ENCODE data around the gene OTOP1.

GRCh38 chr4:4260185-4260751 lies 33.5 kb upstream of the OTOP1 start:
- TF ChIP-seq, protein P1, sequence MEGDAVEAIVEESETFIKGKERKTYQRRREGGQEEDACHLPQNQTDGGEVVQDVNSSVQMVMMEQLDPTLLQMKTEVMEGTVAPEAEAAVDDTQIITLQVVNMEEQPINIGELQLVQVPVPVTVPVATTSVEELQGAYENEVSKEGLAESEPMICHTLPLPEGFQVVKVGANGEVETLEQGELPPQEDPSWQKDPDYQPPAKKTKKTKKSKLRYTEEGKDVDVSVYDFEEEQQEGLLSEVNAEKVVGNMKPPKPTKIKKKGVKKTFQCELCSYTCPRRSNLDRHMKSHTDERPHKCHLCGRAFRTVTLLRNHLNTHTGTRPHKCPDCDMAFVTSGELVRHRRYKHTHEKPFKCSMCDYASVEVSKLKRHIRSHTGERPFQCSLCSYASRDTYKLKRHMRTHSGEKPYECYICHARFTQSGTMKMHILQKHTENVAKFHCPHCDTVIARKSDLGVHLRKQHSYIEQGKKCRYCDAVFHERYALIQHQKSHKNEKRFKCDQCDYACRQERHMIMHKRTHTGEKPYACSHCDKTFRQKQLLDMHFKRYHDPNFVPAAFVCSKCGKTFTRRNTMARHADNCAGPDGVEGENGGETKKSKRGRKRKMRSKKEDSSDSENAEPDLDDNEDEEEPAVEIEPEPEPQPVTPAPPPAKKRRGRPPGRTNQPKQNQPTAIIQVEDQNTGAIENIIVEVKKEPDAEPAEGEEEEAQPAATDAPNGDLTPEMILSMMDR (IDR thresholded peaks at IDR 0.05; ENCODE audit: low read length) = peak; percentile 66
- TF ChIP-seq EZH2 (IDR thresholded peaks at IDR 0.05; ENCODE audit: borderline replicate concordance, low read length) = no peak

All from OCI-LY1 (cell line).